Panc1 (cell line): ENCODE data around the gene ETV7.

Experiments
- CTCF ChIP-seq: fragments of 450-650 bp; IDR thresholded peaks from 2 replicates; pipeline ENCODE4 v1.5.1; 2017; ENCODE audit warnings: mild to moderate bottlenecking
- POLR2AphosphoS5 ChIP-seq: IDR thresholded peaks from 2 replicates; pipeline ENCODE4 v1.6.1; 2012; ENCODE audit warnings: mild to moderate bottlenecking, low read depth, low read length, moderate library complexity
- REST ChIP-seq, 2 experiments: IDR thresholded peaks; 2 replicates each; pipeline ENCODE4 v1.6.1; 2011 to 2012; ENCODE audit warnings: low read depth in 2 of 2, control low read depth in 1 of 2, low read length in 1 of 2, mild to moderate bottlenecking in 1 of 2, moderate library complexity in 1 of 2; ENCODE audit not compliant: insufficient read depth in 1 of 2
- SIN3A ChIP-seq: IDR thresholded peaks from 2 replicates; pipeline ENCODE4 v1.6.1; 2012; ENCODE audit warnings: low read depth, mild to moderate bottlenecking, low read length, moderate library complexity, borderline replicate concordance; ENCODE audit not compliant: insufficient read depth
- TCF7L2 ChIP-seq: IDR thresholded peaks from 2 replicates; pipeline ENCODE4 v1.6.1; 2011; ENCODE audit warnings: mild to moderate bottlenecking, low read depth, low read length, inconsistent platforms

- TF ChIP-seq CTCF (no peak), SIN3A (no peak), TCF7L2 (no peak), POLR2AphosphoS5 (no peak), REST (IDR thresholded peaks at IDR 0.05; ENCODE audit: insufficient read depth in 1 of 2, low read depth in 2 of 2, low read length in 1 of 2) (no peak)
Observed at GRCh38 chr6:36323062-36323461, 64.4 kb downstream of the ETV7 start.
